ENCODE data around the gene SLC46A2.

SLC46A2 gene

GRCh38 chr9:112884721-112885120 lies 6.0 kb downstream of the SLC46A2 start:
- no peak for DNase-seq

DNA sequence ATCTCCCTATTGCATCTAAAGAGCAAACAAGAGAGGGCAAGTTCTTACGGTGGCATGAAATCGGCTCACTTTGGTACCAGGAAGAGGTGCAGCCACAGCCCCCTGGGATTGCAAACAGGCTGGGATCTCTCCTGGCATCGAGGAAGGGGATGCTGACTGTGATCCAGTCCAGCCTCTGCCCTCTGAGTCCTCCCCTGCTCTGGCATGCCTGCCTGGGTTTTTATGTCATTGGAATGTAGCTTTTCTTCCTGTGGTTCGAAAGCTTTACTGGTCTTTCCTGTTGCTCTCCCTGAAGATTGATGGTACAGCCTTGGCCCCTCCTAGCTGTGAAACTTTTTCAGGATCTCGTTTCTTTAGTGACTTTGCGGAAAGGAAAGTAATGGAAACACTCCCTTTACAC lies 6.6 kb downstream of the SLC46A2 start:
- no peak for DNase-seq

- no peak for DNase-seq
These were observed 9.3 kb downstream of the SLC46A2 start for GRCh38 chr9:112881331-112881730.

DNA sequence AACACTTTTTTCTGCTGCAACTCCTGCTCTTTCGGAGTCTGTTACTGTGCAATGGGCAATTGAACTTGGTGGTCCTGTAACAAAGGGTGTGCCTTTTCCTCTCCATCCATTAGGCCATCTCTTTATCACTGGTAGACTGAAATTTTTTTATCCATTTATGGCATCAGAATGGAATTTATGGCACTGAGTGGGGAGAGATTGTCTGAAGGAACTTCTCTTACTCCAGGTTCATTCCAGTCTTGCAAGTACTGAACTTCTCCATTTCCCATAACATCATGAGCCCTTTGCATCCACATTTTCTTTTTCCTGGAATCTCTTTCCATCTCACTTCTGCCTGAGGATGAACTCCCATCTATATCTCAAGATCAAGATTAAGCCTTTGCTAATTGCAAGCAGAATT lies 10.0 kb downstream of the SLC46A2 start:
- DNase-seq, result no peak

DNA sequence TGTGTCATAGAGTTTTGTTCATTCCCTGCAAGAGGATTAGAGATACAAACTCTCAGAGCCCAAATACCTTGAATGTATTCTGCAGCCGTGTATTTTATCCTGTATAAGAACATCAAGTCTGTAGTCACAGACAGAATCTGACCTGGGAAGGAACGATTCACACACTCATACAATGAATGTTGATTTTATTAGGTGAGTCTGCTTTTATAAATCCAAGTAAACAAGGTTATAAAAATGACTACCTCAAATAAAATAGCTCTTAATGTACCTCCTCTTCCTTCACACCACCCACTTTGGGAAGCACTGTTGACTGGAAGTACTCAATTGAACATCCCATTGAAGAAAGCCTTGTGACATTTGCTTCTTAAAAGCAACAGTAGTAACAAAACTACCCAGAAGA lies 11.9 kb downstream of the SLC46A2 start:
- no peak for DNase-seq

DNA sequence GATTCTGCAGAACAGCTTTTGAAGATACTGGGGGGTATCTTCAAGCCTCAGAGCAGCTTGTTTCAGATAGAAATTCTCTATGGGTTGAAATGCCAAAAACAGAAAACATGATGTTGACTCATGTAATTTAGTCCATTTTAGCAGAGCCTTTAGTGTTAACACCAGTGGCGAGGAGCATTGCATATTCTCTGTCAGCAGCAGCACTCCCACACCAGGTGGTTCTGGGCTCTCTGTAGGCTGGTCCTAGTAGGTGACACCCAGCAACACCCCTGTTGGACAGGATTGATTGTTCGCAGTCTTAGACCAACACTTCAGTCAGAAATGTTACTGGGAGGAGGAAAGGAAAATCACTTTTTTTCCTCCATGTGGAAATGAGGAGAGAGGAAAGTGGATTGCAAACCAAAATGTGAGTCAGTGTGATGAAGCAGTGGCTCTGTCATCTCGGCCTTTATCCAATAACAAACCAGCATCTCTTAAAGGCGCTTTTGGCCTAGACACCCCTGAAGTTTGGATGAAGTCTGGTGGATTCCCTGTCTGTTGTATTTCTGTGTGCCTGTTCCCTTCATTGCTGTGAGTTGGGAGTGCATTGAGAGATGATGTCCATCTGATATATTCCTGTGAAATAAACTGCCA lies 16.8 kb downstream of the SLC46A2 start:
- DNase-seq, result no peak

DNA sequence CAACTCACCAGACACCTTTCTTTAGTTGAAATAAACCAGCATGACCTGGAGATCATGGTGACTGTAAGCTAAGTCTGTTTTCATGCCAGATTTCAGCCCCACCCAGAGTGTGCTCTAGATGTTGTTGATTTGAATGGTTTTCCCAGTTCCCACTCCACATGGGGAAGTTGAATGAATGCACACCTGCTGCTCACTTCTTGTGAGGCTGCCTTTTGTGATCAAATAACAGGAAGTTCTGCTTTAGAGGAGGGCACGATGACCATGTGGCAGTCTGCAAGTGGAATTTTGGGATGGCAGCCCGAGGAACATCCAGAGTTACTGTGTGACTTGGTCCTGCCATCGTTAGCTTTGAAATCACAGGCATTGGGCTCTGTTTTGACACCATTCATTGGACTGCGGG lies 18.7 kb downstream of the SLC46A2 start:
- no peak for DNase-seq

GRCh38 chr9:112870556-112870955 lies 20.1 kb downstream of the SLC46A2 start:
- no peak for DNase-seq

- no peak for DNase-seq
These were observed 20.8 kb downstream of the SLC46A2 start for GRCh38 chr9:112869917-112870316.

GRCh38 chr9:112869041-112869529 lies 21.6 kb downstream of the SLC46A2 start:
- DNase-seq, result no peak

DNA sequence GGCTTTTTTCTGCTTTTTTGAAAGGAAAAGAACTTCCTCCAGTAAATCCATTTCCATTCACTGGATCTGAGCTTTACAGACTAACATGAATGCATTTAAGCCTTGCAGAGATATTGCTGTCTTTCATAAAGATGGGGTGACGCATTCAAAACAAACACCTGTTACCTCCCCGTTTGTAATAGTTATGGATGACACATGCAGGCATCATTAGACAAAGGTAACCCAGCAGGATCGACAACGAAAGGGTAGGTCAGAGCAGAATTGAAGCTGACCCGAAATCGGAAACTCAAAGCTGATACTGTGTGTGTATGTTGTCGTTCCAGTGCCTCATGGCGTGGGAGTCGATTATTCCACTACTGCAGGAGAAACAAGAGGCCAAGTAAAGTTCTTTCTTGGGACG lies 22.2 kb downstream of the SLC46A2 start:
- DNase-seq, result no peak

DNA sequence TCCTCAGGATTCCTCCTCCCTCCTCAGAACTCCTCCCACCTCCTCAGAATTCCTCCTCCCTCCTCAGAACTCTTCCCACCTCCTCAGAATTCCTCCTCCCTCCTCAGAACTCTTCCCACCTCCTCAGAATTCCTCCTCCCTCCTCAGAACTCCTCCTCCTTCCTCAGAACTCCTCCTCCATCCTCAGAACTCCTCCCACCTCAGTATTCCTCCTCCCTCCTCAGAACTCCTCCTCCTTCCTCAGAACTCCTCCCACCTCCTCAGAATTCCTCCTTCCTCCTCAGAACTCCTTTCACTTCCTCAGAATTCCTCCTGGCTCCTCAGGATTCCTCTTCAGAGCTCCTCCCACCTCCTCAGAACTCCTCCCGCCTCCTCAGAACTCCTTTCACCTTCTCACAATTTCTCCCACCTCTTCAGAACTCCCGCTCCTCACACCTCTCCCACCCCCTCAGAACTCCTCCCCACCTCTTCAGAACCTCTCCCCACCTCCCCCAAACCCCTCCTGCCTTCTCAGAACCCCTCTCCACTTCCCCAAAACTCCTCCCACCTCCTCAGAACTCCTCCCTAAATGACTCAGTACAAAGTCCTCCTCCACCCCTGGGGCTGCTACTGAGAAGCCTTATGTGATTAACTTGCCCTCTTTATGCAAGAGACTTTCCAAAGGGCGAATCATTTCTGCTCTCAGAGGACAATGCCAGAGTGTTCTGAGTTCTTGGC lies 23.2 kb downstream of the SLC46A2 start:
- DNase-seq, result peak; percentile 63

DNA sequence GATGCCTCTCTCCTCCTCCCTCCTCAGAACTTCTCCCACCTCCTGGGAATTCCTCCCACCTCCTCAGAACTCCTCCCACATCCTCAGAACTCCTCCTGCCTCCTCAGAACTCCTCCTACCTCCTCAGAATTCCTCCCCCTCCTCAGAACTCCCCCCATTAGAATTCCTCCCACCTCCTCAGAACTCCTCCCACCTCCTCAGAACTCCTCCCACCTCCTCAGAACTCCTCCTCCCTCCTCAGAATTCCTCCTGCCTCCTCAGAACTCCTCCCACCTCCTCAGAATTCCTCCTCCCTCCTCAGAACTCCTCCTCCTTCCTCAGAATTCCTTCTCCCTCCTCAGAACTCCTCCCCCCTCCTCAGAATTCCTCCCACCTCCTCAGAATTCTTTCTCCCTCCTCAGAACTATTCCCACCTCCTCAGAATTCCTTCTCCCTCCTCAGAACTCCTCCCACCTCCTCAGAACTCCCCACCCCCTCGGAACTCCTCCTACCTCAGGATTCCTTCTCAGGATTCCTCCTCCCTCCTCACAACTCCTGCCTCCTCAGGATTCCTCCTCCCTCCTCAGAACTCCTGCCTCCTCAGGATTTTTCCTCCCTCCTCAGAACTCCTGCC lies 23.9 kb downstream of the SLC46A2 start:
- DNase-seq, result no peak

- no peak for DNase-seq
These were observed 25.7 kb downstream of the SLC46A2 start for GRCh38 chr9:112864982-112865381.

- DNase-seq, result no peak
These were observed 26.3 kb downstream of the SLC46A2 start for GRCh38 chr9:112864403-112864802.

- no peak for DNase-seq
These were observed 26.9 kb downstream of the SLC46A2 start for GRCh38 chr9:112863746-112864145.

- DNase-seq, result peak; percentile 75
These were observed 27.5 kb downstream of the SLC46A2 start for GRCh38 chr9:112863214-112863613.

- peak; percentile 60 for DNase-seq
These were observed 28.8 kb downstream of the SLC46A2 start for GRCh38 chr9:112861638-112862555.

DNA sequence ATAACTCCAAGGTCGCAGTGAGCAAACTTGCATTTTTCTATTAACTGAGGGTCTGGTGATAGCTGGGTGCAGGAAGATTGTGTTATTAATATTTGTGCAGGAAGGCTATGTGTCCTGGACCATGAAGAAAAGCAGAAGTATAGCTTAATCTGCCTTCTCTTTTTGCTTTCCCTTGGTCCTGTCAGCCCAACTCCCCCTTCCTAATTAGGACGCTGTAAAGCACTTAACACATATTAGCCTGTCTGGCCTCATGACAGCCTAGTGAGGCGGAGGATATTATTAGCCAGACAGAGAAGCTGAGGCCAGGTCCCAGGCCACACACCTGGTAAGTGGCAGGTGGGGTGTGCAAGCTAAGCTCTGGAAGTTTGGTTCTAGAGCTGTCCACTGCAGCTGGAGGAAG lies 29.5 kb downstream of the SLC46A2 start:
- DNase-seq, result peak; percentile 40

DNA sequence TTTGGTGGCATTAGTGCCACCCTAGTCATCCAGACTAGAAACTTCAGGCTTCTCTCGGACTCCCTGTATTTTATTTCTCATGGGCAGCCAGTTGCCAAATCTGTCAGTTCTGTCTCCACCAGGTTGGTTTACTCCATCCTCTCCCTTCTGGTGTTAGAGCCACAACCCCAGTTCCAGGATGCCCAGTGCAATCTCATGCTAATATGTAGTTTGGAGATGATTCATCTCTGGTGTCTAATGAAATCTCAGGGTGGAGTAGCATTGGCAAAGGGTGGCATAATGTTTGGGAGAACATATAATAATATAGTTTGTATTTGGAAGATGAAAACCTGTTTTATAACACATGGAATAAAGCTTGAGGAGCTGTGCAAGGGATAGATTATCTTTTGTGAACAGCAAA lies 30.2 kb downstream of the SLC46A2 start:
- no peak for DNase-seq

DNA sequence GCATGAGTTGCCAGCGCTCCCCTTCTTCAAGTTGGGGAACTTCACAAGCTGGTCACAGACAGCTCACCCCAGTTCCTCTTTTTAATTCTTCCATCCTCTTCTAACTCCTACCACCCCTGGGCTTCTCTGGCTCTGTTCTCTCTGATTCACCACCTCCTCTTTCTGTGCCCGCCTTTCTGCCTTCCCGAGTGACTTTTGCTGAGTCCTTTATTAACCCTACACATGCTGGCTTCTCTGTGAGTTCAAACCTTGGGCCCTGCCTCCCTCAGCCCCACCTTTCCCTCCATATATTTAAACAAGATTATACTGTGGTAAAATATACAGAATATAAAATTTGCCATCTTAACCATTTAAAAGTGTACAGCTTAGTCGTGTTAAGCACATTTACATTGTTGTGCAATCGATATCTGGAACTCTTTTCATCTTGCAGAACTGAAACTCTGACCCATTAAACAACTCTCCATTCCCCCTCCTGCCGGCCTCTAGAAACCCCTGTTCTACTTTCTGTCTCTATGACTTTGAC lies 32.0 kb downstream of the SLC46A2 start:
- peak; percentile 81 for DNase-seq

DNA sequence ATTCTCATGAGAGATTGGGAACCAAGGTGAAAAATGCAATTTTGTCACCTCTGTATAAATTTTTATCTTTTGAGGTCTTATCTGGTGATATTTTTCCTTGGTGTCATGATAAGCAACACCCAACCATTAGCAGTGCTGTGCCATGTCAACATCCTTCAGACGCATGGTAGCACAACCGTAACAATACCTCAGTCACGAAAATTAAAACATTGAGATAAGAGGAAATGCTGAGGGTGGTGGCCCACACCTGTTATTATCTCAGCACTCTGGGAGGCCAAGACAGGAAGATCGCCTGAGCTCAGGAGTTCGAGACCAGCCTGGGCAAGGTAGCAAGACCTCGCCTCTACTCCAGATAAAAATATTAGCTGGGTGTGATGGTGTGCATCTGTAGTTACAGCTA lies 32.7 kb downstream of the SLC46A2 start:
- DNase-seq, result no peak

GRCh38 chr9:112856843-112857242 lies 33.8 kb downstream of the SLC46A2 start:
- no peak for DNase-seq

All from hematopoietic multipotent progenitor cell treated with erythropoietin and hydrocortisone succinate and interleukin-3 and kit ligand, for 4 days (in vitro differentiated cells).